ENCODE results near the gene AVP.

DNA sequence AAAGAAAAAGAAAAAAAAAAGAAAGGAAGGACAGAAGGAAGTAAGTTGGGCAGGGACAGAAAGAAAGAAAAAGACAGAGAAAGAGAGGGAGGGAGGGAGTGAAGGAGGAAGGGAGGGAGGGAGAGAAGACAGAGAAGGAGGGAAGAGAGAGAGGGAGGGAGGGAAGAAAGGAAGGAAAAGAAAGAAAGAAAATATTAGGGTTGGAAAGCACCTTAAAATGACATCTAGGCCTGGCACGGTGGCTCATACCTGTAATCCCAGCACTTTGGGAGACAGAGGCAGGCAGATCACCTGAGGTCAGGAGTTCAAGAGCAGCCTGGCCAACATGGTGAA, 42.0 kb upstream of the AVP start:
- TF ChIP-seq, protein P1, sequence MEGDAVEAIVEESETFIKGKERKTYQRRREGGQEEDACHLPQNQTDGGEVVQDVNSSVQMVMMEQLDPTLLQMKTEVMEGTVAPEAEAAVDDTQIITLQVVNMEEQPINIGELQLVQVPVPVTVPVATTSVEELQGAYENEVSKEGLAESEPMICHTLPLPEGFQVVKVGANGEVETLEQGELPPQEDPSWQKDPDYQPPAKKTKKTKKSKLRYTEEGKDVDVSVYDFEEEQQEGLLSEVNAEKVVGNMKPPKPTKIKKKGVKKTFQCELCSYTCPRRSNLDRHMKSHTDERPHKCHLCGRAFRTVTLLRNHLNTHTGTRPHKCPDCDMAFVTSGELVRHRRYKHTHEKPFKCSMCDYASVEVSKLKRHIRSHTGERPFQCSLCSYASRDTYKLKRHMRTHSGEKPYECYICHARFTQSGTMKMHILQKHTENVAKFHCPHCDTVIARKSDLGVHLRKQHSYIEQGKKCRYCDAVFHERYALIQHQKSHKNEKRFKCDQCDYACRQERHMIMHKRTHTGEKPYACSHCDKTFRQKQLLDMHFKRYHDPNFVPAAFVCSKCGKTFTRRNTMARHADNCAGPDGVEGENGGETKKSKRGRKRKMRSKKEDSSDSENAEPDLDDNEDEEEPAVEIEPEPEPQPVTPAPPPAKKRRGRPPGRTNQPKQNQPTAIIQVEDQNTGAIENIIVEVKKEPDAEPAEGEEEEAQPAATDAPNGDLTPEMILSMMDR (conservative IDR thresholded peaks at IDR 0.05) = no peak
- TF ChIP-seq EZH2 (IDR thresholded peaks at IDR 0.05; ENCODE audit: low read depth) = no peak

Measured in PC-9 (cell line).